RWPE2 (cell line): ENCODE results near the gene BBS1.

Source experiments
- ATAC-seq: fragments of 200-7000 bp; cut with Tn5 transposase; 3 replicates; pipeline ENCODE4 v1.9.1; 2021; ENCODE audit warnings: low read depth
- DNase-seq: peaks from one replicate; pipeline ENCODE4 v3.0.0-alpha.2; 2020; ENCODE audit warnings: low spot score
- H3K27ac ChIP-seq: fragments of 450-650 bp; 2 replicates; pipeline ENCODE4 v1.5.1; 2017; ENCODE audit warnings: mild to moderate bottlenecking; ENCODE audit not compliant: poor library complexity, severe bottlenecking
- H3K27me3 ChIP-seq: fragments of 250-450 bp; sonication (Bioruptor Pico); 2 replicates; pipeline ENCODE4 v1.5.1; 2021; ENCODE audit warnings: mild to moderate bottlenecking, moderate library complexity; ENCODE audit not compliant: insufficient read depth, poor library complexity, severe bottlenecking
- H3K36me3 ChIP-seq: fragments of 250-450 bp; sonication (Bioruptor Pico); 2 replicates; pipeline ENCODE4 v1.5.1; 2020; ENCODE audit warnings: low read depth, mild to moderate bottlenecking, moderate library complexity
- H3K4me1 ChIP-seq: fragments of 250-450 bp; sonication (Bioruptor Pico); 2 replicates; pipeline ENCODE4 v1.5.1; 2021; ENCODE audit warnings: mild to moderate bottlenecking, moderate library complexity; ENCODE audit not compliant: insufficient read depth, poor library complexity, severe bottlenecking
- H3K4me3 ChIP-seq: fragments of 250-450 bp; sonication (Bioruptor Pico); 2 replicates; pipeline ENCODE4 v1.5.1; 2021; ENCODE audit warnings: mild to moderate bottlenecking, moderate library complexity; ENCODE audit not compliant: severe bottlenecking
- H3K9me3 ChIP-seq: fragments of 250-450 bp; sonication (Bioruptor Pico); 2 replicates; pipeline ENCODE4 v1.5.1; 2021; ENCODE audit warnings: mild to moderate bottlenecking, moderate library complexity; ENCODE audit not compliant: severe bottlenecking
- TF ChIP-seq, protein P1 (sequence below): fragments of 450-650 bp; IDR thresholded peaks from one replicate; pipeline ENCODE4 v1.5.1; 2017; ENCODE audit warnings: mild to moderate bottlenecking, moderate library complexity; ENCODE audit not compliant: poor library complexity, severe bottlenecking

The BBS1 gene

GRCh38 chr11:66529655-66530054, 19.2 kb downstream of the BBS1 start:
- DNase-seq (no peak), ATAC-seq (no peak)
- no peak overlapping the region for H3K4me3 ChIP-seq
- TF ChIP-seq, protein P1, sequence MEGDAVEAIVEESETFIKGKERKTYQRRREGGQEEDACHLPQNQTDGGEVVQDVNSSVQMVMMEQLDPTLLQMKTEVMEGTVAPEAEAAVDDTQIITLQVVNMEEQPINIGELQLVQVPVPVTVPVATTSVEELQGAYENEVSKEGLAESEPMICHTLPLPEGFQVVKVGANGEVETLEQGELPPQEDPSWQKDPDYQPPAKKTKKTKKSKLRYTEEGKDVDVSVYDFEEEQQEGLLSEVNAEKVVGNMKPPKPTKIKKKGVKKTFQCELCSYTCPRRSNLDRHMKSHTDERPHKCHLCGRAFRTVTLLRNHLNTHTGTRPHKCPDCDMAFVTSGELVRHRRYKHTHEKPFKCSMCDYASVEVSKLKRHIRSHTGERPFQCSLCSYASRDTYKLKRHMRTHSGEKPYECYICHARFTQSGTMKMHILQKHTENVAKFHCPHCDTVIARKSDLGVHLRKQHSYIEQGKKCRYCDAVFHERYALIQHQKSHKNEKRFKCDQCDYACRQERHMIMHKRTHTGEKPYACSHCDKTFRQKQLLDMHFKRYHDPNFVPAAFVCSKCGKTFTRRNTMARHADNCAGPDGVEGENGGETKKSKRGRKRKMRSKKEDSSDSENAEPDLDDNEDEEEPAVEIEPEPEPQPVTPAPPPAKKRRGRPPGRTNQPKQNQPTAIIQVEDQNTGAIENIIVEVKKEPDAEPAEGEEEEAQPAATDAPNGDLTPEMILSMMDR: no peak
- no peaks in the 10 kb centered on the region for H3K36me3 ChIP-seq
- H3K27ac ChIP-seq: no peak overlapping the region
- no peaks in the 10 kb centered on the region for H3K27me3 ChIP-seq
- no peaks in the 10 kb centered on the region for H3K9me3 ChIP-seq
- H3K4me1 ChIP-seq: no peaks in the 10 kb centered on the region

GRCh38 chr11:66530927-66531709, 20.7 kb downstream of the BBS1 start:
- DNase-seq: no peak
- TF ChIP-seq, protein P1: no peak
- no peaks in the 10 kb centered on the region for H3K36me3 ChIP-seq
- no peak overlapping the region for H3K4me3 ChIP-seq
- no peaks in the 10 kb centered on the region for H3K9me3 ChIP-seq
- ATAC-seq: no peak
- no peaks in the 10 kb centered on the region for H3K4me1 ChIP-seq
- H3K27me3 ChIP-seq: no peaks in the 10 kb centered on the region
- no peak overlapping the region for H3K27ac ChIP-seq

GRCh38 chr11:66531841-66532240, 21.4 kb downstream of the BBS1 start:
- Histone ChIP-seq H3K4me3 (no peak overlapping the region), H3K36me3 (no peaks in the 10 kb centered on the region), H3K9me3 (no peaks in the 10 kb centered on the region), H3K27ac (no peak overlapping the region), H3K4me1 (no peaks in the 10 kb centered on the region), H3K27me3 (no peaks in the 10 kb centered on the region)
- TF ChIP-seq, protein P1: no peak
- ATAC-seq (no peak), DNase-seq (no peak)

- Histone ChIP-seq H3K36me3 (no peaks in the 10 kb centered on the region), H3K27ac (no peak overlapping the region), H3K27me3 (no peaks in the 10 kb centered on the region), H3K9me3 (no peaks in the 10 kb centered on the region), H3K4me3 (no peak overlapping the region), H3K4me1 (no peaks in the 10 kb centered on the region)
- DNase-seq (no peak), ATAC-seq (no peak; the same call in 2 of the 3 replicates)
- TF ChIP-seq, protein P1: no peak
Observed at GRCh38 chr11:66532784-66533183, 22.3 kb downstream of the BBS1 start.
